Fibroblast of the conjunctiva (primary cell): ENCODE data around the gene TFF1.

Experiments
- DNase-seq: peaks from one replicate; pipeline ENCODE4 v3.0.0-alpha.2; 2010; ENCODE audit warnings: low read depth

Gene TFF1

GRCh38 chr21:42398436-42399028 lies 32.2 kb upstream of the TFF1 start:
- DNase-seq = no peak

- DNase-seq = no peak
Measured at GRCh38 chr21:42397746-42398394, 31.5 kb upstream of the TFF1 start.

DNA sequence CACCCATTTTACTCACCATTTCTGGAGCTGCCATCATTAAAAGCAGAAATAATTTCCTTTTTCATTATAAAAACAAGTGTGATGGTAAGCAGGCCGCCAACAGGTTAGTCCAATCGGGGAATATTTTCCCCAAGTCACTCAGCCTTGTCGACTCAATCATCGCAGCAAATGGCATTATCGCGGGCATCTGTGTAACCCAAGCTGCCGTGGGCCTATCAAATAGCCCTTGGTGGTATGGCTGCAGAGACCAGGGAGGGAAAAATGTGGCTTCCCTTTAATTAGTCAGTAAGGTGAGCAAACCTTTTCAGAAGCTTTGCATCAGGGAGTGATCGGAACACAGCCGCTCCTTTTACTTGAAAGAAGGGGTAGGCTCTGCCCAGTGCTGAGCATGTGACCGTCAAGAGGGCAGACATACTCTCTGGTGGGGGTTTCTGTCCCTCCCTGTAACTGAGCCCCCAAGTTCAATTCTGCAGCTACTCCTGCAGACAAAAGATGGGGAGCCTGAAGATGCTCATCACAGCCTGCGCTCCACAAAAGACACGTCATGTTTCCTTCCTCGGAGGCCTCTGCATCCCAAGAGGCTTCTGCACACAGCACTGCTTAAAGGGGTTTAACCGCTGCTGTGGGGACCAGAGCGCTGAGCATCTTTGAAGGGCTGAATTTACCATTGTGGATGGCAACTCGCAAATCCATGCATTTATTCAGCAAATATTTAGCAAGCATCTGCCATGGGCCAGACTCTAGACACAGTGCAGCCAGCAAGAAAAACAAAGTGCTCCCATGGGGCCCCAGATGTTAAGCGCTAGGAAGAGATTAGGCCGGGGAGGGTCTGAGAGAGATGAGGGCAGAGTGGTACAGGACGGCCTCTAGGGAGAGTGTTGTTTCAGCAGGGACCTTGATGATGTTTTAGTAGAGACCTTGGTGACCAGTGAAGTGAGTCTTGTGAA lies 30.7 kb upstream of the TFF1 start:
- no peak for DNase-seq

DNA sequence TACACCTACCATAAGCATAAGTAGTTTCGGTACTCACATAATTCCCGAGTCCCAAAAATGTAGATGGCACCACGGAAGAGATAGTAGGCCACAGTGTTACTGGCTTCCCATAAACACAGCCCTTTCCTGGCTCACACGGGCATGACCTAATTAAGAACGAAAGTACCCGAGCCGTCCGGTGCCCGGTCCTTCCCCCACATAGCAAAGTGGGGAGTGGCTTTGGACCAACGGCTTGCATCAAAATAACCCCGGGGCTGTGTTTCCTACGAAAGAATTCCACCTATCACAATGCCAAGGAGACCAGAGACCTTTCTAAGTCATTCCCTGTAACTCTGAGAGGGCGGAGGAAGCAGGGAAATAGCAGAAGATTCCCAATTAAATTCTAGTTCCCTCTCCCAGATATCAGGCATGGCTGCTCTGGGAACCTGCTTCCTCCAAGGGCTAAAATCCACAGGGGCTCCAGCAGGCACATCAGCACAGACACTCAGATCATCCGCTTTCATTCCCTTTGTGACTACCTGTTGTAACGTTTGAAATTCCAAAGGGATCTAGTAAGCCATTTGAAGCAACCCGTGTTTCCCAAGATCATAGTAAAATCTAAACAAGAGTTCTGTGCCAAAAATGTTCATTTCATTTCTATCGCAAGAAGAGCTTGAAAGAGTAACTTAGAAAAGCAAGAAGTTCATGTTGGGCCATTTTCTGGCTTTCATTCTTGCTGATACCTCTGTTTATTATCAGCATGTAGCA lies 29.7 kb upstream of the TFF1 start, which contains the start of gene TMPRSS3:
Gene TMPRSS3, minus strand, starts transcription at position 148 of the 747 bp plus-strand sequence. CDS start 635 bp downstream, outside the sequence.
- DNase-seq = no peak

DNA sequence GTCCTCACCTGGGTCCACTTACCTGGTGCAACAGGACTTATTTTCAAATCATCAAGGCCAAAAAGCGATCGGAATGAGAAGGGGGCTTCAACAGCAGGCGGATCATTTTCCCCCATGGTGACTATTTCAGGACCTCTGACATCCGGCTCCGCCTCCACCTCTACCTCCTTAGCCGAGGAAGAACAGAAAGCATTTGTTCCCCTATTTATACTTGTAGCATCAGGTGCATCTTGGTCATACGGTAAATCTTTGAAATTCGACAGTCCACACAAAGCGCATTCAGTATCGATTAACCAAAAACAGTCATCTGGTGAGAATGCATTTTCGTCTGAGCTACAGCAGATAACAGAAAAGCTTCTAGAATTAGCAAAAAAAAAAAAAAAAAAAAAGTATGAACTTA lies 29.0 kb upstream of the TFF1 start:
- no peak for DNase-seq

DNA sequence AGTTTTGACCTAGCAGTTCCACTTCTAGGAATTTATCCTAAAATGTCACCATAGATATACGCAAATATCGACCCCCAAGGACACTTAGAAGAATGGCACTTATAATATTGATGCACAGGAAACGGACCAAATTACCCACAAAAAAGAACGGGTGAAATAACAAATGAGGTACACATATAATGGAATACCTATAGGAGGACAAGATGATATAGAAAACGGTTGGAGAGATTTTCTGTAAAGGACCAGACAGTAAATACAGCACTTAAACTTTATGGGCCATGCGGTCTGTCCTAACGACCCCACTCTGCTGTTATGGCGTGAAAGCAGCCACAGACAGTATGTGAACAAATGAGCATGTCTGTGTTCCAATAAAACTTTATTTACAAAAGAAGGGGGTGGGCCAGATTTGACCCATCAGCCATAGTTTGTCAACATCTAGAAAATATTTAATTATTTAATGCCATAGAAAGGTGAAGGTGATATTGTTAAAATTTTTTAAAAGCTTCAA lies 27.2 kb upstream of the TFF1 start:
- DNase-seq = no peak

GRCh38 chr21:42392731-42393442 lies 26.6 kb upstream of the TFF1 start:
- no peak for DNase-seq

DNA sequence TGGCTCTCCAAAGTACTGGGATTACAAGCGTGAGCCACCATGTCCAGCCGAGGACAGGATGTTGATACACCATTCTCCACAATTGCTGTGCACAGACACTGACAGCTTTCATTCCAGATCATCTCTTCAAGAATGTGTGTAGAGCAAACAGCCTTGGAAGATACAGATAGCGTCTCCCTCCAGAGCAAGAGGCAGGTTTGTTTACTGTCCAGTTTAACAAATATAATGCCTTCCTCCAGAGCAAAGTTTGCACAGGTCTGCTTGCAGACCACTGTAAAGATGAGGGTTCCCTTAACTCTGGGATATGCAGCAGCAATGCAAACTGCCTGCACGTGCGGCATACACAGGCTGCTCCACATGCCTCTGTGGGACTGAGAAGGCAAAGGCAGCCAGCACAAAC lies 25.0 kb upstream of the TFF1 start:
- no peak for DNase-seq

GRCh38 chr21:42390696-42391095 lies 24.4 kb upstream of the TFF1 start:
- no peak for DNase-seq

- DNase-seq = no peak
Measured at GRCh38 chr21:42390193-42390592, 23.9 kb upstream of the TFF1 start.

- no peak for DNase-seq
Measured at GRCh38 chr21:42389449-42389835, 23.1 kb upstream of the TFF1 start.

DNA sequence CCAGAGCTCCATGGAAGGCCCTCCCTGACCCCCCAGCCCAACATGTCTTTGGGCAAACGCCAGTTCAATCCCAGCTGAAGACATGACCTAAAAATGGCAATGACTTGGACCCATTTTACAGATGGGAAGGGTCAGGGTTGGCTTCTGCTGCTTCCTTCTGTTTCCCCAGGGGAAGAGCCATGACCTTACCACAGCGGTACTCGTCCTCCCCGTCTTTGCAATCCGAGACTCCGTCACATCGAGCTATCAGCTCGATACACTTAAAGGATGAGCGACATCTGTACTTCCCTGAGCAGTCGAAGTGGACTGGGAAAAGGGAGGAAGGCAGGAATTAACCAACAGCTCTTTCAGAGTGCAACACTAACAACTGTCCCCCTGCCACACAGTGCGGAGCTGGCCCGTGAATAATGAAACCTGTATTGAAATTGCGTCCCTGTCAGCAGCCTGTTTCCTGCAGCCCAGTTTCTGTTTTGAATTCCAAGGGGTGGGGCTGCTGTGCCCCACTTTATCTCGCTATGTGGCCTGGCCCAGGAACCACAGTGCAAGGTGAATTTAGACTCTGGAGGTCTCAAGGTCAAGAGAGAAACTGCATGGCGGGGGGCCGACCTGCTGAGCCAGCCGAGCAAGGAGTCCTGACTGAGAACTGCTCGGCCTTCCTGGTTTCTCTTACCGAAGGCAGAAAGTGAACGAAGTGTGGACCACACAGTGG lies 22.6 kb upstream of the TFF1 start:
- no peak for DNase-seq

GRCh38 chr21:42387843-42388340 lies 21.6 kb upstream of the TFF1 start:
- DNase-seq = no peak

DNA sequence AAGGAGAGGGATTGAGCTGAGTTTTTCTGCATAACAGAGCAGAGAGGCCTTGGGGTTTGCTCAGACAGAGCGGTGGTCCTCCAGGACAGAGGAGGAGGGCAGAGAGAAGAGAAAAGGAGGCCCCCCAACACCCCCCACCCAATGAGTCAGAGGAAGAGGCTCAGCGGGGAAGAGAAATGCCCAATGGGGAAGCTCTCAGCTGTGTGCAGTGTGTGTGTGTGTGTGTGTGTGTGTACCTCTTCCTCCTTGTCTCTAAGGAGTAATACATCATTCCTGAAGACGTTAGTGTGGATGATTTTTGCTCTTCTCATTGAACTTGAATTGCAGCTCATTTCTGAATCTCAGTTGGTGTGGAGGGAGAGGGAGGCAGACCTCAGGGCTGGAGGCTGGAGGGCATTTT lies 20.8 kb upstream of the TFF1 start:
- no peak for DNase-seq

DNA sequence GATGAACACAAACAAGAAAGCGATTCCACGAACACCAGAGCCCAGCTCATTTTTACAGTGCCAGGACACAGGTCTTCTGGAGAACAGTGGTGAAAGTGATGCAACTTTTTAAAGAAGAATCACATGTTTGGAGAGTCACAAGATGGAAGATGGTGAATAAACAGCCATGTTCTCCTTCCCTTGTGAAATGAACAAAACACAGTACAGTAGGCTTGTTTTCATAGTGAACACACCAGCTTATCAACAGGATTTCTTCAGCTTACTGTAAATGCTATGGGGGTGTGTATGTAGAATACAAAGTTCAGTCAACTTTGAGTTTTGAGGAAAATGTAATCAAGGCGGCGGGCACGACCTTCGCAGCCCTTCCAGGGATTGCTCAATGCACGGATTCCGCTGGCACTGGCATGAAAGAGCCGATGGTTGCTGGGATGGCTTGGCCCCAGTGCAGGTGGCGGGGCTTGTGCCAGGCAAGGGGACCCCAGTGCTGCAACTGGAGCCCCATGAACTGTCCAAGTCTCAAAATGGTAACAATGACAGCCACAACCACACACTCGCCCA lies 19.8 kb upstream of the TFF1 start:
- no peak for DNase-seq

GRCh38 chr21:42385619-42386018 lies 19.3 kb upstream of the TFF1 start:
- no peak for DNase-seq

DNA sequence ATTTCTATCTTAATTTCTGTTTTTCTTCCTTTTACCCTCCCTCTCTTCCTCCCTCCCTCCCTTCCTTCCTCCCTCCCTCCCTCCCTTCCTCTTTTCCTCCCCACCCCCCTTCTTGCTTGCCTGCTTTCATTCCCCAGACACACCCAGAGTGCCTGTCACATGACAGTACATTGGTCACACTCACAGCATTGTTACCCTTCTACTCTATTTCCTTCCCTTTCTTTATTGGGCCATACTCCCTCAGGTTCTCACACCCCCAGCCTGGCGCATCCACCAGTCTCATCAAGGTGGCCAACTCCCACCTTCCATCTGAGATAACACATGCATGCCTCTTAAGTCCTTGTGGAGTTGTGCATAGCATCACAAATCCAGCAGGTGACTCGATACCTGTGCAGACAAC lies 18.7 kb upstream of the TFF1 start:
- DNase-seq = no peak

GRCh38 chr21:42384156-42384945 lies 18.0 kb upstream of the TFF1 start:
- no peak for DNase-seq

DNA sequence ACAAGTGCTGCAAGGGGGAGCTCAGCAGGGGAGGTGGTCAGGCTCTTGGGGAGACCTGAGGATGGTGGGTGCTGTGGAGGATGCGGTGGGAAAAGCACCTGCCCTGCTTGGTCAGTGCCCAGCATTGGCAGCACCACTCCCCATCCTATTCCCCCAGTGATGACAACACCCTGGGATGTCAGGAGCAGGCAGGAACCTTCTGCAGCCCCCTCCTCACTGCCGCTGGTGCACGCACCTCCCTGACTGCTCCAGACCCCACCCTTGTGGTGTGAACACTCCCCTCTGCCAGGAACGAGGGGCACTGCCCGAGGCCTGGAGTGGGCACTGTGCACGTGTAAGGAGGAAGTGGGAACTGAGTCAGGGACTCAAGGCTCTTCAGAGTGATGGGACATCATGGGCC lies 17.0 kb upstream of the TFF1 start:
- DNase-seq = no peak
